ENCODE results near the gene ING2. TPM values are rescaled to one million over a fixed set of nuclear protein-coding genes. Genes with fewer than 3 reads are reported as not detected.

Gene ING2
- total RNA-seq, 1 donor from 2014 or later = 21.9 TPM

DNA sequence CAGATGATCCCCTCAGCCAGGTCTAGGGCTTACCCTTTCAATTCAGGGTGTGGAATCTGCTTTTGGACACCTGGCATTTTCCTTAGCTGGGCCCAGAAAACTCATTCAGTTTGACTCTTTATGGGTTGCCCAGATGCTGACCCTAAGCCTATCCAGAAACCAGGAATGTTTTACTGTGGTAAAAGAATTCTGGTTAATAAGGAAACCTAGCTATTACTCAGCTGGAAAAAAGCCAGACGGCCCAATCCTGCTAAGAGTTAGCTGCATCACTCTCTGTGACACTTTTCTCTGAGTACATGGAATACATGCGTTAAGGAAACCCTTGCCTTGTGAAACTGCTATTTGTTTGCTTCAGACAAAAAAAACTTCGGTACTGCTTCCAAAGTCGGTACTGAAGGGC, 28.0 kb downstream of the ING2 start:
- no peak overlapping the region for H3K4me3 ChIP-seq (ENCODE audit: low read depth, low read length)
- TF ChIP-seq, protein P1, sequence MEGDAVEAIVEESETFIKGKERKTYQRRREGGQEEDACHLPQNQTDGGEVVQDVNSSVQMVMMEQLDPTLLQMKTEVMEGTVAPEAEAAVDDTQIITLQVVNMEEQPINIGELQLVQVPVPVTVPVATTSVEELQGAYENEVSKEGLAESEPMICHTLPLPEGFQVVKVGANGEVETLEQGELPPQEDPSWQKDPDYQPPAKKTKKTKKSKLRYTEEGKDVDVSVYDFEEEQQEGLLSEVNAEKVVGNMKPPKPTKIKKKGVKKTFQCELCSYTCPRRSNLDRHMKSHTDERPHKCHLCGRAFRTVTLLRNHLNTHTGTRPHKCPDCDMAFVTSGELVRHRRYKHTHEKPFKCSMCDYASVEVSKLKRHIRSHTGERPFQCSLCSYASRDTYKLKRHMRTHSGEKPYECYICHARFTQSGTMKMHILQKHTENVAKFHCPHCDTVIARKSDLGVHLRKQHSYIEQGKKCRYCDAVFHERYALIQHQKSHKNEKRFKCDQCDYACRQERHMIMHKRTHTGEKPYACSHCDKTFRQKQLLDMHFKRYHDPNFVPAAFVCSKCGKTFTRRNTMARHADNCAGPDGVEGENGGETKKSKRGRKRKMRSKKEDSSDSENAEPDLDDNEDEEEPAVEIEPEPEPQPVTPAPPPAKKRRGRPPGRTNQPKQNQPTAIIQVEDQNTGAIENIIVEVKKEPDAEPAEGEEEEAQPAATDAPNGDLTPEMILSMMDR (IDR thresholded peaks at IDR 0.05; ENCODE audit: insufficient read depth, low read length, severe bottlenecking) = no peak
- DNase-seq (ENCODE audit: low read depth) (no peak), FAIRE-seq (no peak)
- H3K27me3 ChIP-seq (ENCODE audit: control insufficient read depth, insufficient read depth, low read length) = peaks cover 3% of the 10 kb centered on the region
- H3K36me3 ChIP-seq (ENCODE audit: control insufficient read depth, insufficient read depth, low read length) = no peaks in the 10 kb centered on the region

DNA sequence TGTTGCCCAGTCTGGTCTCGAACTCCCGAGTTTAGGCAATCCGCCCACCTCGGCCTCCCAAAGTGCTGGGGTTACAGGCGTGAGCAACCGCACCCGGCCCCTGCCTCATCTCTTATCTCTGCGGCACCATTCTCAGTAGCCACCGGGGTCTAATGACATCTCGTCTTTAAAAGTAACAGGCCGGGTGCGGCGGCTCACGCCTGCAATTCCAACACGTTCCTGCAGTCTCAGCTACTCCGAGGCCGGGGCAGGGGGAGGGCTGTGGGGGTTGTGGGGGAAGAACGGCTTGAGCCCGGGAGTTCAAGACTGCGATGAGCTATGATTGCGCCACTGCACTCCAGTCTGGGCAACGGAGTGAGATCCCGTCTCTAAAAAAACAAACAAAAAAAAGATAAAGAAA, 28.8 kb downstream of the ING2 start:
- DNase-seq (ENCODE audit: low read depth) (no peak), FAIRE-seq (no peak)
- H3K36me3 ChIP-seq (ENCODE audit: control insufficient read depth, insufficient read depth, low read length) = no peaks in the 10 kb centered on the region
- no peak overlapping the region for H3K4me3 ChIP-seq (ENCODE audit: low read depth, low read length)
- peaks cover 3% of the 10 kb centered on the region for H3K27me3 ChIP-seq (ENCODE audit: control insufficient read depth, insufficient read depth, low read length)
- TF ChIP-seq, protein P1 (IDR thresholded peaks at IDR 0.05; ENCODE audit: insufficient read depth, low read length, severe bottlenecking) = no peak

DNA sequence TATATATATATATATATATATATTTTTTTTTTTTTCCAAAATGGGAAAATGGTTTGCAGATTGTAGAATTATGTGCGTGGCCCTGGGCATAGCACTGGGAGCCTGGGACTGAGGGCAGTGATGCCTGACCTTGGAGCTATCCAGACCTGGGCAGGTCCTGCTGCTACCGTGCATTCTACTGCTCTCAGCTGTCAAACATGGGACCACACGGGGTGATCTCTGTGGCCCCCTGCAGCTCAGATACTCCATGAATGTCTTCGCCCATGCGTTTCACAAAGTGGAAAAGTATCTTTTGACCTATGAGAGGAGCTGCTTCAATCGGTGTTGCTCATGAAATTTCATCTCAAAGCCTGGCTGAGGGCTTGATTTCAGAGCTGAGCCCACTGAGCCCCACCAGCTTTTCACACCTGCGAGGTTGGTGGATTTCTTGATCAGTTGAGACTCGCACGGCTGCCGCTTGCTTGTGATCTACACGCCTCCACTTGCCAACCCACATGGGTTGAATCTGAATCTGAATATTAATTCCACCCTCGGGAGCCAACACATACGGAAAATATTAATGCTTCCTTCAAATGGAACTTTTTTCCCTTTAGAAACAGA, 35.7 kb downstream of the ING2 start:
- no peak overlapping the region for H3K4me3 ChIP-seq (ENCODE audit: low read depth, low read length)
- FAIRE-seq (no peak), DNase-seq (ENCODE audit: low read depth) (peak; percentile 46)

DNA sequence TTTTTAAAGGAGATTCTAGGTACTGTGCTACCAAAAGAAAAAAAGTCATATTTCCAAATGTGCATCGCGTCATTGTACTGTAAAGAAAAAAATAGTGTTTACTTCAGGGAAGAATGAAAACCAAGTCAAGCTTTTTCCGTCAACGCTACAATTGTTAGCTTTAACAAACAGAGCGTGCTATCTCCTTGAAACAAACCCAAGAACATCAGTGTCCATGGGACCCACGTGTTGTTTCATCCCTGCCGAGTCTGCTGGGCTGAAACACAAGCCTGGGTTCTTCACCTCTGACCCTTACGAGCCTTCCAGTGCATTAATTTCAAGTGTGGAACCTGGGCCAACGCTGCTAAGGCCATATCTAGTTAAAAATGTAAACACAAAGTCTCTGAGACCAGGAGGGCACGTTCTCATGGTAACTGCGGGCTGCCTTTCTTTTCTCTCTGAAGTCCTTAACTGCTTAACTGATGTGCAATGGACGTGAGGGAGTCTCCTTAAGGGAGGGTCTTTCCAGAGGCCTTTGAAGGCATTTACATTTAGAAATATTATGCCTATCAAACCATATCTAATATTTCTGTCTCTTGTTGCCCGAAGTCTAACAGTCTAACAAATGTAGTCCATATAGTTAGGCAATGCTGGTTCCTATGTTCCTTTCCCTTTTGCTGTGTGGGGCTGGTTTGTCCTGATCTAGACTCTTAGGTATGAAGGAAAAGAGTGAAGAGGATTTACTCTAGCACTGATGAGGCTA, 36.3 kb downstream of the ING2 start:
- Histone ChIP-seq H3K27me3 (ENCODE audit: control insufficient read depth, insufficient read depth, low read length) (no peaks in the 10 kb centered on the region), H3K4me3 (ENCODE audit: low read depth, low read length) (no peak overlapping the region), H3K36me3 (ENCODE audit: control insufficient read depth, insufficient read depth, low read length) (no peaks in the 10 kb centered on the region)
- peak; percentile 7 for DNase-seq (ENCODE audit: low read depth)
- peak; percentile 83 for FAIRE-seq
- TF ChIP-seq, protein P1 (IDR thresholded peaks at IDR 0.05; ENCODE audit: insufficient read depth, low read length, severe bottlenecking) = no peak

More for the DNA sequence above, 35.7 kb downstream of the ING2 start:
- Histone ChIP-seq H3K27me3 (ENCODE audit: control insufficient read depth, insufficient read depth, low read length) (no peaks in the 10 kb centered on the region), H3K36me3 (ENCODE audit: control insufficient read depth, insufficient read depth, low read length) (no peaks in the 10 kb centered on the region)
- TF ChIP-seq, protein P1 (IDR thresholded peaks at IDR 0.05; ENCODE audit: insufficient read depth, low read length, severe bottlenecking) = no peak

DNA sequence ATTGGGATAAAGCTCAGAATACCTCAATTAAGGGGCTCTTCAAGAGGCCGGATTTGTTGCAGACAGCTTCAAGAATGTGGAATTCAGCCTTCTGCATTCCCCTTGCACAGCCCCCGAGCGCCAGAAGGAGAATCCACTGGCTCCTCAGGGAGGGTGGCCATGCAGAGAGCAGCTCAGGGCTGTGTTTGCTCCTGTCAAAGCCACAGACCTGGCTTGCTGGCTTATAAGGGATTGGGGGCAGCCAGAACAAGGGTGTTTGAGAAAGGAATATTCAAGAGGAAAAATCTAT, 36.8 kb downstream of the ING2 start:
- Histone ChIP-seq H3K27me3 (ENCODE audit: control insufficient read depth, insufficient read depth, low read length) (no peaks in the 10 kb centered on the region), H3K36me3 (ENCODE audit: control insufficient read depth, insufficient read depth, low read length) (no peaks in the 10 kb centered on the region), H3K4me3 (ENCODE audit: low read depth, low read length) (no peak overlapping the region)
- no peak for DNase-seq (ENCODE audit: low read depth)
- TF ChIP-seq, protein P1 (IDR thresholded peaks at IDR 0.05; ENCODE audit: insufficient read depth, low read length, severe bottlenecking) = no peak
- FAIRE-seq = no peak

Measured in bronchial epithelial cell (primary cell).